Stimulated activated CD8-positive, alpha-beta memory T cell treated with anti-CD3 and anti-CD28 coated beads, Interleukin-7, amount 100 ng/mL, for 1 hour (primary cell): ENCODE data around the gene SUZ12.
"Not testable (repeated sequence)": the region's sequence is repeated elsewhere in the genome, so short reads cannot be mapped to it uniquely, and the experiment has no call there.

ENCODE experiments used
- DNase-seq, 2 donors: peaks; one replicate each; pipeline ENCODE4 v3.0.0-alpha.2; 2020; ENCODE audit warnings: low read depth in 2 of 2

The SUZ12 gene

GRCh38 chr17:32041306-32041875, 104.6 kb downstream of the SUZ12 start:
- DNase-seq: not testable (repeated sequence)

- DNase-seq: not testable (repeated sequence)
These were observed 105.5 kb downstream of the SUZ12 start for GRCh38 chr17:32042266-32042665.

DNA sequence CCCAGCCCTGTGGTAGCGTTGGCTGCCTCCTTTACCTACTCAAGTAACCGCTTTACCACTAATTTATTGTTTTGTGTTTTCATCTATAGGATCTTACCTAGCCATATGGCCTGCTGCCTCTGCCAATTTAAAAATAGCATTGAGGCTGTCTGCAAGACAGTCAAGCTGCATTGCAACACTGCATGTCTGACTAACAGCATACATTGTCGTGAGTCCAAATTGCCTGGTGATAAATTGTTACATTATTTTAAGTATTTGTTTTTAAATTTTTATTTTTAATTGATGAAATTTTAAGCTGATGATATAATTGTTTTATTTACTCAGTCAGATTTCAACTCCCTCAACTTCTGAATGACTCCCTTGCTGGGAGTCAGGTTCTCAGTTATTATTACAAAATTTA, 108.8 kb downstream of the SUZ12 start:
- DNase-seq: not testable (repeated sequence)

GRCh38 chr17:32047663-32048062, 110.9 kb downstream of the SUZ12 start:
- not testable (repeated sequence) for DNase-seq
